Measurements from ENCODE around the gene BNIP1. TPM values are rescaled to one million over a fixed set of nuclear protein-coding genes. Genes with fewer than 3 reads are reported as not detected.

The BNIP1 gene
- total RNA-seq, 1 donor from 2014 or later: 22.6 TPM

DNA sequence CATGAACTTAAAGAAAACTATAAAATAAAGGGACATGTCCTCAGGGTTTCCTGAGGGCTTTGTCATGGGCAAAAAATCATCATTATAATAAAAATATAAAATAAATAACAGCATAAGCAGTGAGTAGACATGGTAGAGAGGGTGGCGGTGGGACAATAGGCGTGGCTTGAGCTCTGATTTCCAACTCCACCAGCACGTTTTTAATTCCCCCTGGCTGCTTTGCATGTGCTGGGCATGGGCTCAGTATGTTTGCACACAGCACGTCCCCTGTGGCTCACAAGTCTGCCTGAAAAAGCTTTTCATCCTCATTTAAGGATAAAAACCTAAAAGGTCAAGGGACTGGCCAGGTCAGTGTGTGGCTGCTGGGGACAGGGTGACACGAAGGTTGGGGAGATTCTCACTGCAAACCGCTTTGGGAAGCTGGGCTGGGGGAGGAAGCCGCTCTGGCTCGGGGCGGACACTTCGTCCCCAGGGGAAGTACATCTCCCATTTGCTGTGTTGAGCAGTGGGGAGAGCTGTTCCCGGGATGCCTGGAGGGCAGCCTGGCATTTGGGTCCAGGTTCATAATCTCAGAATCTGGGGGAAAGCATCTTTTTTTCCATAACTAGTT, 58.0 kb downstream of the BNIP1 start:
- H3K4me1 Mint-ChIP-seq (ENCODE audit: low read depth): no peaks in the 10 kb centered on the region
- no peak overlapping the region for H3K27ac Mint-ChIP-seq
- intact Hi-C loops (cut with micrococcal nuclease): no loop called here
- H3K27me3 Mint-ChIP-seq (ENCODE audit: low read depth): peaks cover 20% of the 10 kb centered on the region
- H3K9me3 Mint-ChIP-seq: peaks cover 5% of the 10 kb centered on the region
- no peaks in the 10 kb centered on the region for H3K36me3 Mint-ChIP-seq (ENCODE audit: low read depth)
- no peak for DNase-seq (ENCODE audit: low spot score)
- no peak overlapping the region for H3K4me3 Mint-ChIP-seq (ENCODE audit: low read depth)

DNA sequence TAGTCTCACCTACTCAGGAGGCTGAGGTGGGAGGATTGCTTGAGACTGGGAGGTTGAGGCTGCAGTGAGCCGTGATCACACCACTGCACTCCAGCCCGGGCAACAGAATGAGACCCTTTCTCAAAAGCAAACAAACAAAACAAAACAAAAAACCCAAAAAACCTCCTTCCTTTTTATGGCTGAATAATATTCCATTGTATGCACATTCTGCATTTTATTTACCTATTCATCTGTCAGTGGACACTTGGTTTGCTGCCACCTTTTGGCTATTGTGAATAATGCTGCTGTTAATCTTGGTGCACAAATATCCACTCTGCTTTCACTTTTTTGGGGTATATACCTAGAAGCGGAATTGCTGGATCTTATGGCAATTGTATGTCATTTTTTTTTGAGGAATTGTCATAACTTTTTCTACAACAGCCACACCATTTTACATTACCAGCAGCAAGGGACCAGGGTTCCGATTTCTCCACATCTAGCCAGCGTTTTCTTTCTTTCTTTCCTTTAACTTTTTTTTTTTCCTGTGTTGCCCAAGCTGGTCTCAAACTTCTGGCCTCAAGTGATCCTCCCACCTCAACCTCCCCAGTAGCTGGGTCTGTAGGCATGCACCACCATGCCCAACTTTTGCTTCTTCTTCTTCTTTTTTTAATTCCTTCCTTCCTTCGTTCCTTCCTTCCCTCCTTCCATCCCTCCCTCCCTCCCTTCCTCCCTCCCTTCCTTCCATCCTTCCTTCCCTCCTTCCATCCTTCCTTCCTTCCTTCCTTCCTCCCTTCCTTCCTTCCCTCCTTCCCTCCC, 60.1 kb downstream of the BNIP1 start:
- H3K4me1 Mint-ChIP-seq (ENCODE audit: low read depth): no peaks in the 10 kb centered on the region
- H3K9me3 Mint-ChIP-seq: peaks cover 3% of the 10 kb centered on the region
- peaks cover 22% of the 10 kb centered on the region for H3K27me3 Mint-ChIP-seq (ENCODE audit: low read depth)
- no peaks in the 10 kb centered on the region for H3K36me3 Mint-ChIP-seq (ENCODE audit: low read depth)
- H3K27ac Mint-ChIP-seq: no peak overlapping the region
- intact Hi-C loops (cut with micrococcal nuclease): loop anchor here (1.0 kb wide), 1 partner anchor 226 kb away; no protein-coding TSS in a partner anchor
- DNase-seq (ENCODE audit: low spot score): no peak
- no peak overlapping the region for H3K4me3 Mint-ChIP-seq (ENCODE audit: low read depth)

GRCh38 chr5:173205916-173206315, 61.6 kb downstream of the BNIP1 start:
- Mint-ChIP-seq H3K4me3 (ENCODE audit: low read depth) (no peak overlapping the region), H3K27ac (no peak overlapping the region)
- intact Hi-C loops (cut with micrococcal nuclease): no loop called here

DNA sequence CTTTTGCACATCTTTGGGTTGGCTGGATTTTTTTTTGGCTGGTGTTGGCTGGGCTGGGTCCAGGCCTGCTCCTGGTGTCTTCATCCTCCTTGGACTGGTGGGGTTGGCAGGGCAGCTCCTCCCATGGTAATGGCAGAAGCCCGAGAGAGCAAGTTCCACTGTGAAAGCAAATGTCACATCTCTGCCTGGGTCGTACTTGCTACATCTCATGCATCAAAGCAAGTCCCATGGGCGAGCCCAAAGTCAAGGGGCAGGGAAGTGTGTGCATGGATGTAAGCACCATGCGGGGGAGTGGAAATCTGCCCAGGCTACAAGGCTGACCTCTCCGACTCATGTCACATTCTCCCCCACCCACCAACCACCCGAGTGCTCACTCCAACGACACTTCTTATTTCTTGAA, 64.0 kb downstream of the BNIP1 start:
- no peaks in the 10 kb centered on the region for H3K36me3 Mint-ChIP-seq (ENCODE audit: low read depth)
- no peak overlapping the region for H3K4me3 Mint-ChIP-seq (ENCODE audit: low read depth)
- intact Hi-C loops (cut with micrococcal nuclease): no loop called here
- no peak for DNase-seq (ENCODE audit: low spot score)
- H3K27ac Mint-ChIP-seq: no peak overlapping the region
- peaks cover 4% of the 10 kb centered on the region for H3K9me3 Mint-ChIP-seq
- peaks cover 13% of the 10 kb centered on the region for H3K27me3 Mint-ChIP-seq (ENCODE audit: low read depth)
- no peaks in the 10 kb centered on the region for H3K4me1 Mint-ChIP-seq (ENCODE audit: low read depth)

More at GRCh38 chr5:173205916-173206315, 61.6 kb downstream of the BNIP1 start:
- Mint-ChIP-seq H3K27me3 (ENCODE audit: low read depth) (peaks cover 22% of the 10 kb centered on the region), H3K4me1 (ENCODE audit: low read depth) (no peaks in the 10 kb centered on the region), H3K36me3 (ENCODE audit: low read depth) (no peaks in the 10 kb centered on the region), H3K9me3 (no peaks in the 10 kb centered on the region)
- DNase-seq (ENCODE audit: low spot score): no peak

DNA sequence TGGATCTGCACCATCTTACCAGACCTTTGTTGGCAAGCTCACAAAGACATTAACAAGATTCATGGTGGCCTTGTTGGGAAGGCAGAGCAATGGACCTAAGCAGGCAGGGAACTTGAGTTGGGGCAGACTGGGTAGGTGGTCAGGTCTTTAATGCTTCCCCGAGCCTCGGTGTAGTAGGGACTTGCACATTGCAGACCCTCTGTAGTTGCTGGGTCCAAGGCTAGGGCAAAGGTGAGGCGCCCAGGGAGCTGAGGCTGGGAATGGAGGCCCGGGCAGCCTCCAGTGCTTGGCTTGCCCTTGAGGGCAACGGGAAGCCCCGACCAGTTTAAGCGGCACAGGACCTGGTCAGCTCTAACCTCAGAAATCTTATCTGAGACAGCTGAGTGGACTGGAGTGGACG, 66.5 kb downstream of the BNIP1 start:
- H3K27me3 Mint-ChIP-seq (ENCODE audit: low read depth): peaks cover 2% of the 10 kb centered on the region
- intact Hi-C loops (cut with micrococcal nuclease): no loop called here

GRCh38 chr5:173211284-173211683, 67.0 kb downstream of the BNIP1 start:
- Mint-ChIP-seq H3K36me3 (ENCODE audit: low read depth) (no peaks in the 10 kb centered on the region), H3K27me3 (ENCODE audit: low read depth) (peaks cover 2% of the 10 kb centered on the region), H3K9me3 (peaks cover 4% of the 10 kb centered on the region), H3K4me3 (ENCODE audit: low read depth) (no peak overlapping the region), H3K4me1 (ENCODE audit: low read depth) (no peaks in the 10 kb centered on the region), H3K27ac (no peak overlapping the region)
- intact Hi-C loops (cut with micrococcal nuclease): no loop called here
- no peak for DNase-seq (ENCODE audit: low spot score)

More for the DNA sequence above, 66.5 kb downstream of the BNIP1 start:
- Mint-ChIP-seq H3K27ac (no peak overlapping the region), H3K36me3 (ENCODE audit: low read depth) (no peaks in the 10 kb centered on the region), H3K4me3 (ENCODE audit: low read depth) (no peak overlapping the region), H3K9me3 (peaks cover 4% of the 10 kb centered on the region), H3K4me1 (ENCODE audit: low read depth) (no peaks in the 10 kb centered on the region)
- no peak for DNase-seq (ENCODE audit: low spot score)

GRCh38 chr5:173213236-173213933, 69.1 kb downstream of the BNIP1 start:
- H3K4me3 Mint-ChIP-seq (ENCODE audit: low read depth): no peak overlapping the region
- H3K36me3 Mint-ChIP-seq (ENCODE audit: low read depth): no peaks in the 10 kb centered on the region
- DNase-seq (ENCODE audit: low spot score): no peak
- no peaks in the 10 kb centered on the region for H3K4me1 Mint-ChIP-seq (ENCODE audit: low read depth)
- H3K9me3 Mint-ChIP-seq: peaks cover 4% of the 10 kb centered on the region
- no peak overlapping the region for H3K27ac Mint-ChIP-seq
- H3K27me3 Mint-ChIP-seq (ENCODE audit: low read depth): peaks cover 6% of the 10 kb centered on the region
- intact Hi-C loops (cut with micrococcal nuclease): no loop called here

Other genes starting within 250 kb of the BNIP1 start
- 59.1 and 64.3 TPM in 2 replicates for gene RPL26L1, start 185.1 kb upstream of the BNIP1 start, total RNA-seq
- gene ATP6V0E1, start 160.8 kb upstream of the BNIP1 start, total RNA-seq: 147 and 148 TPM in 2 replicates
- 8.4 and 8.7 TPM in 2 replicates for gene CREBRF, start 88.2 kb upstream of the BNIP1 start, total RNA-seq
- gene NKX2-5, start 90.7 kb downstream of the BNIP1 start, total RNA-seq: not detected in 2 replicates
- gene STC2, start 183.9 kb downstream of the BNIP1 start, total RNA-seq: 21.4 and 22.8 TPM in 2 replicates

Measured in activated T-helper 2 cell treated with anti-CD3 and anti-CD28 coated beads, Interferon-gamma antibody, Interleukin-2, Interleukin-4, amounts not matched to agents 10 μg/mL and 5 μg/mL and 100 μg/mL, durations not matched to agents 14 hours and 24 hours and 36 hours (primary cell).